Thyroid gland (tissue), 4 donors: ENCODE measurements around the gene M6PR.

Source experiments
- CTCF ChIP-seq, 6 experiments: fragments of 200-600 bp in 3 of 6; fragments of 450-650 bp in 3 of 6; sonication (generic) in 3 of 6; IDR thresholded peaks; one replicate each; pipeline ENCODE4 v1.5.1; 2016 to 2019; ENCODE audit warnings: antibody characterized with exemption in 6 of 6, mild to moderate bottlenecking in 2 of 6, inconsistent platforms in 1 of 6, moderate library complexity in 1 of 6
- POLR2A ChIP-seq, 2 donors: fragments of 450-650 bp; IDR thresholded peaks; one replicate each; pipeline ENCODE4 v1.6.1; 2017; ENCODE audit warnings: antibody characterized with exemption in 2 of 2, mild to moderate bottlenecking in 2 of 2, moderate library complexity in 1 of 2

- TF ChIP-seq CTCF (IDR thresholded peaks at IDR 0.05) = no peak
- TF ChIP-seq POLR2A (IDR thresholded peaks at IDR 0.05) = no peak
These were observed 7.3 kb upstream of the M6PR start for GRCh38 chr12:8956772-8957171.
